HepG2 (cell line): Measurements from ENCODE around the gene CIAO3. TPM values are rescaled to one million over a fixed set of nuclear protein-coding genes. Genes with fewer than 3 reads are reported as not detected.

Experiments used
- ADNP ChIP-seq: sonication (generic); formaldehyde crosslinking; IDR thresholded peaks from 2 replicates; pipeline ENCODE4 v1.4.0; 2020; ENCODE audit warnings: missing genetic modification reagents
- FOXK2 ChIP-seq: fragments of 450-650 bp; IDR thresholded peaks from 2 replicates; pipeline ENCODE4 v1.6.1; 2016
- HNRNPLL ChIP-seq: fragments of 200-400 bp; formaldehyde crosslinking; IDR thresholded peaks from 2 replicates; pipeline ENCODE4 v1.6.1; 2017; ENCODE audit warnings: mild to moderate bottlenecking, low read depth, low read length; ENCODE audit not compliant: poor library complexity, severe bottlenecking
- POGZ ChIP-seq: sonication (generic); formaldehyde crosslinking; IDR thresholded peaks from 2 replicates; pipeline ENCODE4 v1.4.0; 2020; ENCODE audit warnings: mild to moderate bottlenecking, missing genetic modification reagents
- SRSF9 ChIP-seq: fragments of 200-400 bp; formaldehyde crosslinking; IDR thresholded peaks from 2 replicates; pipeline ENCODE4 v1.6.1; 2018; ENCODE audit warnings: borderline replicate concordance, mild to moderate bottlenecking, low read depth, low read length; ENCODE audit not compliant: insufficient read depth, poor library complexity, severe bottlenecking
- TCF12 ChIP-seq, 2 experiments: fragments of 450-650 bp in 1 of 2; sonication (generic) in 1 of 2; formaldehyde crosslinking in 1 of 2; IDR thresholded peaks; 2 replicates each; pipeline versions ENCODE4 v1.6.1 to v1.8.0; 2017 to 2022; ENCODE audit warnings: antibody characterized with exemption in 1 of 2, mild to moderate bottlenecking in 1 of 2, missing genetic modification reagents in 1 of 2, moderate library complexity in 1 of 2
- ZBTB44 ChIP-seq: sonication (generic); formaldehyde crosslinking; IDR thresholded peaks from 2 replicates; pipeline ENCODE4 v1.4.0; 2020; ENCODE audit warnings: missing genetic modification reagents
- ZFP91 ChIP-seq: sonication (generic); formaldehyde crosslinking; IDR thresholded peaks from 2 replicates; pipeline ENCODE4 v1.9.0; 2022; ENCODE audit warnings: missing genetic modification reagents, mild to moderate bottlenecking, borderline replicate concordance
- ZNF121 ChIP-seq: sonication (generic); formaldehyde crosslinking; IDR thresholded peaks from 2 replicates; pipeline ENCODE4 v1.5.0; 2020; ENCODE audit warnings: mild to moderate bottlenecking, missing genetic modification reagents
- ZNF136 ChIP-seq: sonication (generic); formaldehyde crosslinking; IDR thresholded peaks from 2 replicates; pipeline ENCODE4 v1.8.1; 2022; ENCODE audit warnings: low read depth, mild to moderate bottlenecking, moderate library complexity, missing genetic modification reagents
- ZNF224 ChIP-seq: sonication (generic); formaldehyde crosslinking; IDR thresholded peaks from 2 replicates; pipeline ENCODE4 v1.5.0; 2020; ENCODE audit warnings: mild to moderate bottlenecking, missing genetic modification reagents
- ZNF251 ChIP-seq: sonication (generic); formaldehyde crosslinking; IDR thresholded peaks from 2 replicates; pipeline ENCODE4 v1.9.0; 2021; ENCODE audit warnings: mild to moderate bottlenecking, missing genetic modification reagents
- ZNF335 ChIP-seq: sonication (generic); formaldehyde crosslinking; IDR thresholded peaks from 2 replicates; pipeline ENCODE4 v1.4.0; 2020; ENCODE audit warnings: missing genetic modification reagents
- ZNF546 ChIP-seq: sonication (generic); formaldehyde crosslinking; conservative IDR thresholded peaks from 2 replicates; pipeline ENCODE4 v1.8.1; 2023; ENCODE audit warnings: mild to moderate bottlenecking, missing genetic modification reagents
- ZNF629 ChIP-seq: sonication (generic); formaldehyde crosslinking; conservative IDR thresholded peaks from 2 replicates; pipeline ENCODE4 v1.5.0; 2020; ENCODE audit warnings: missing genetic modification reagents
- ZNF737 ChIP-seq: sonication (generic); formaldehyde crosslinking; IDR thresholded peaks from 2 replicates; pipeline ENCODE4 v1.5.0; 2020; ENCODE audit warnings: missing genetic modification reagents, mild to moderate bottlenecking, borderline replicate concordance
- ZNF740 ChIP-seq: sonication (generic); formaldehyde crosslinking; IDR thresholded peaks from 2 replicates; pipeline ENCODE4 v1.4.0; 2020; ENCODE audit warnings: missing genetic modification reagents
- ZNF790 ChIP-seq: sonication (generic); formaldehyde crosslinking; IDR thresholded peaks from 2 replicates; pipeline ENCODE4 v1.8.0; 2022; ENCODE audit warnings: missing genetic modification reagents, mild to moderate bottlenecking, borderline replicate concordance
- ZSCAN12 ChIP-seq: sonication (generic); formaldehyde crosslinking; IDR thresholded peaks from 2 replicates; pipeline ENCODE4 v1.9.0; 2021; ENCODE audit warnings: mild to moderate bottlenecking, missing genetic modification reagents
- ZSCAN20 ChIP-seq: sonication (generic); formaldehyde crosslinking; IDR thresholded peaks from 2 replicates; pipeline ENCODE4 v1.4.0; 2020; ENCODE audit warnings: missing genetic modification reagents, mild to moderate bottlenecking, borderline replicate concordance
- polyA plus RNA-seq, 8 experiments: library from polyadenylated mRNA; depleted of rRNA in 3 of 8; stranded (reverse) in 7 of 8; unstranded in 1 of 8; fragments of >200 nt; fragmentation: Illumina TruSeq in 4 of 8; extraction: Trizol in 4 of 8; gene quantifications; 2 replicates each; pipeline versions ENCODE4 v1.2.1 to v1.2.3, GENCODE V29; 2011 to 2016; ENCODE audit warnings: low read depth in 4 of 8, missing spikeins in 1 of 8, mixed read lengths in 1 of 8; ENCODE audit not compliant: insufficient read depth in 1 of 8
- total RNA-seq, 5 experiments: library from RNA; depleted of rRNA; stranded (reverse); fragments of >200 nt; fragmentation: Illumina TruSeq; extraction: Trizol; gene quantifications; 2 replicates each; pipeline ENCODE4 v1.2.3, GENCODE V29; 2016; ENCODE audit warnings: low read depth in 1 of 5
- TF ChIP-seq, protein P1 (sequence below): sonication (generic); formaldehyde crosslinking; IDR thresholded peaks from 2 replicates; pipeline ENCODE4 v1.9.0; 2021; ENCODE audit warnings: missing genetic modification reagents, mild to moderate bottlenecking, borderline replicate concordance

CIAO3 gene
- total and polyA plus RNA-seq, 2 of the 13 experiments (the other 11 are each of a cell fraction or from before 2014, with no cell fraction given): 21.7 to 25.0 TPM

- no peak for TF ChIP-seq ZNF740 (CRISPR knock-in tag)
- TF ChIP-seq ZNF335 (CRISPR knock-in tag): no peak
- no peak for TF ChIP-seq ZFP91 (CRISPR knock-in tag)
- TF ChIP-seq ZBTB44 (CRISPR knock-in tag): no peak
- TF ChIP-seq, protein P1, sequence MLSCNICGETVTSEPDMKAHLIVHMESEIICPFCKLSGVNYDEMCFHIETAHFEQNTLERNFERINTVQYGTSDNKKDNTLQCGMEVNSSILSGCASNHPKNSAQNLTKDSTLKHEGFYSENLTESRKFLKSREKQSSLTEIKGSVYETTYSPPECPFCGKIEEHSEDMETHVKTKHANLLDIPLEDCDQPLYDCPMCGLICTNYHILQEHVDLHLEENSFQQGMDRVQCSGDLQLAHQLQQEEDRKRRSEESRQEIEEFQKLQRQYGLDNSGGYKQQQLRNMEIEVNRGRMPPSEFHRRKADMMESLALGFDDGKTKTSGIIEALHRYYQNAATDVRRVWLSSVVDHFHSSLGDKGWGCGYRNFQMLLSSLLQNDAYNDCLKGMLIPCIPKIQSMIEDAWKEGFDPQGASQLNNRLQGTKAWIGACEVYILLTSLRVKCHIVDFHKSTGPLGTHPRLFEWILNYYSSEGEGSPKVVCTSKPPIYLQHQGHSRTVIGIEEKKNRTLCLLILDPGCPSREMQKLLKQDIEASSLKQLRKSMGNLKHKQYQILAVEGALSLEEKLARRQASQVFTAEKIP (CRISPR knock-in tag): no peak
- no peak for TF ChIP-seq FOXK2
- TF ChIP-seq ZNF546 (CRISPR knock-in tag): peak; percentile 24; the same call in 1 of the 2 replicates
- TF ChIP-seq ZNF790 (CRISPR knock-in tag): no peak
- TF ChIP-seq HNRNPLL: peak; percentile 37
- TF ChIP-seq POGZ (CRISPR knock-in tag): no peak
- 0 out of 2 replicates have a peak, but pooled peaks have one; percentile 19 for TF ChIP-seq ZSCAN20 (CRISPR knock-in tag)
- TF ChIP-seq ZNF121 (CRISPR knock-in tag): no peak
- no peak for TF ChIP-seq ZNF629 (CRISPR knock-in tag)
- no peak for TF ChIP-seq TCF12 (IDR thresholded peaks at IDR 0.05)
- no peak for TF ChIP-seq TCF12 (CRISPR knock-in tag; IDR thresholded peaks at IDR 0.05)
- TF ChIP-seq ZNF251 (CRISPR knock-in tag): no peak
- TF ChIP-seq SRSF9: no peak
- no peak for TF ChIP-seq ZSCAN12 (CRISPR knock-in tag)
- TF ChIP-seq ZNF737: no peak
- TF ChIP-seq ZNF224 (CRISPR knock-in tag): no peak
- TF ChIP-seq ZNF136: no peak
- TF ChIP-seq ADNP: no peak
Measured at GRCh38 chr16:715477-716199, 25.2 kb downstream of the CIAO3 start (continued).
